Thoracic aorta (tissue), 2 donors: ENCODE results near the gene ADORA2B. TPM values are rescaled to one million over a fixed set of nuclear protein-coding genes. Genes with fewer than 3 reads are reported as not detected.
"Not testable (repeated sequence)": the region's sequence is repeated elsewhere in the genome, so short reads cannot be mapped to it uniquely, and the experiment has no call there.

ENCODE experiments used
- ATAC-seq: fragments of 150-250 bp; one replicate; pipeline ENCODE4 v1.8.0; 2017; ENCODE audit warnings: low read depth; ENCODE audit not compliant: insufficient number of reproducible peaks, low FRiP score
- DNase-seq: peaks from one replicate; pipeline ENCODE4 v3.0.0-alpha.2; 2020; ENCODE audit warnings: low spot score
- H3K27ac ChIP-seq, 2 donors: fragments of 200-600 bp; sonication (generic); 1 replicate in 1 of 2; 2 replicates in 1 of 2; pipeline ENCODE4 v1.5.1; 2016; ENCODE audit warnings: mild to moderate bottlenecking in 2 of 2, moderate library complexity in 2 of 2
- H3K27me3 ChIP-seq: fragments of 200-600 bp; sonication (generic); replicated peaks from 2 replicates; pipeline ENCODE4 v1.6.0; 2016; ENCODE audit warnings: mild to moderate bottlenecking; ENCODE audit not compliant: insufficient read depth
- H3K36me3 ChIP-seq: fragments of 200-600 bp; sonication (generic); one replicate; pipeline ENCODE4 v1.5.1; 2016
- H3K4me1 ChIP-seq, 2 donors: fragments of 200-600 bp; sonication (generic); 1 replicate in 1 of 2; 2 replicates in 1 of 2; pipeline versions ENCODE4 v1.5.1 to v1.6.0; 2016; ENCODE audit warnings: low read depth in 2 of 2, mild to moderate bottlenecking in 1 of 2; ENCODE audit not compliant: control insufficient read depth in 1 of 2
- H3K4me3 ChIP-seq: fragments of 200-600 bp; sonication (generic); 2 replicates; pipeline ENCODE4 v1.5.1; 2016; ENCODE audit warnings: mild to moderate bottlenecking
- H3K9me3 ChIP-seq: fragments of 200-600 bp; sonication (generic); 2 replicates; pipeline ENCODE4 v1.5.1; 2016
- total RNA-seq, 2 donors: library from RNA; depleted of rRNA; stranded (reverse); fragments of >200 nt; gene quantifications; one replicate each; pipeline versions ENCODE4 v1.1.0 to v1.2.3, GENCODE V29; 2016
- TF ChIP-seq, protein P1 (sequence below): fragments of 200-600 bp; sonication (generic); IDR thresholded peaks from one replicate; pipeline ENCODE4 v1.5.1; 2019; ENCODE audit warnings: antibody characterized with exemption

ADORA2B gene
- total RNA-seq, 2 donors from 2014 or later, result 1.6 TPM; not detected in 1

DNA sequence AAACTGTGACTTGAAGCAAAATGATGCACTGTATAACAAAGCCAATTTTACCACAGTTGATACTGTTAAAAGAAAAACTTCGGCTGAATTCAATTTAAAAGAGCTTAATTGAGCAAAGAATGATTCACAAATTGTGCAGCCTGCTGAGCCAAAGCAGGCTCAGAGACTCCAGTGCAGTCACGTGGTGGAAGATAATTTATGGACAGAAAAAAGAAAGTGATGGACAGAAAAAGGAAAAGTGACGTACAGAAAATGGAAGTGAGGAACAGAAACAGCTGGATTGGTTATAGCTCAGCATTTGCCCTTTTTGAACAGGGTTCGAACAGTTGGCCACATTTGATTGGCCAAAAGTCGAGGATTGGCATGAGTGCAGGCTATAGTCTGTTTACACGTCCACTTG lies 28.9 kb downstream of the ADORA2B start:
- Histone ChIP-seq H3K4me3 (no peak overlapping the region), H3K36me3 (no peaks in the 10 kb centered on the region), H3K9me3 (no peaks in the 10 kb centered on the region), H3K4me1 (no peaks in the 10 kb centered on the region), H3K27ac (no peak overlapping the region), H3K27me3 (no peaks in the 10 kb centered on the region)
- no peak for ATAC-seq
- TF ChIP-seq, protein P1, sequence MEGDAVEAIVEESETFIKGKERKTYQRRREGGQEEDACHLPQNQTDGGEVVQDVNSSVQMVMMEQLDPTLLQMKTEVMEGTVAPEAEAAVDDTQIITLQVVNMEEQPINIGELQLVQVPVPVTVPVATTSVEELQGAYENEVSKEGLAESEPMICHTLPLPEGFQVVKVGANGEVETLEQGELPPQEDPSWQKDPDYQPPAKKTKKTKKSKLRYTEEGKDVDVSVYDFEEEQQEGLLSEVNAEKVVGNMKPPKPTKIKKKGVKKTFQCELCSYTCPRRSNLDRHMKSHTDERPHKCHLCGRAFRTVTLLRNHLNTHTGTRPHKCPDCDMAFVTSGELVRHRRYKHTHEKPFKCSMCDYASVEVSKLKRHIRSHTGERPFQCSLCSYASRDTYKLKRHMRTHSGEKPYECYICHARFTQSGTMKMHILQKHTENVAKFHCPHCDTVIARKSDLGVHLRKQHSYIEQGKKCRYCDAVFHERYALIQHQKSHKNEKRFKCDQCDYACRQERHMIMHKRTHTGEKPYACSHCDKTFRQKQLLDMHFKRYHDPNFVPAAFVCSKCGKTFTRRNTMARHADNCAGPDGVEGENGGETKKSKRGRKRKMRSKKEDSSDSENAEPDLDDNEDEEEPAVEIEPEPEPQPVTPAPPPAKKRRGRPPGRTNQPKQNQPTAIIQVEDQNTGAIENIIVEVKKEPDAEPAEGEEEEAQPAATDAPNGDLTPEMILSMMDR, result no peak
- DNase-seq, result no peak

DNA sequence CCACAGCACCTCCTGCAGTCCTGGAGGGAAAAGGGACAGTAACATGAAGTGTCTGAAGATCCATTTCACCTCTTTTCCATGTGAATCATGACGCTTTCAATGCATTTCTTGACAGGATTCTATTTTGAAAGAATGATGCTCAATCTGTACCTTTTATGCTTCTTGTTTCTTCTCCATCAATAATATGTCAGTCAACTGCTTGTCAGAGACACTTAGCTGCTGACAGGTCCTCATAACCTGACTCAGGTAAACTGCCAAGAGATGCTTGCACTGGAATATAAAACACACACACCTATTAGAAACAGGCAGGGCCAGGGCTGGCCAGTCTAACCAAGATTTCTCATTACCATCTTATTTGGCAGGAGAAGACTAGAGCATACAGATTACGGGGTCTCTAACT lies 33.0 kb downstream of the ADORA2B start:
- Histone ChIP-seq H3K27ac (no peak overlapping the region), H3K27me3 (no peaks in the 10 kb centered on the region), H3K4me3 (no peak overlapping the region), H3K4me1 (no peaks in the 10 kb centered on the region), H3K9me3 (no peaks in the 10 kb centered on the region), H3K36me3 (peaks cover 17% of the 10 kb centered on the region)
- ATAC-seq (no peak), DNase-seq (no peak)
- TF ChIP-seq, protein P1, result no peak

DNA sequence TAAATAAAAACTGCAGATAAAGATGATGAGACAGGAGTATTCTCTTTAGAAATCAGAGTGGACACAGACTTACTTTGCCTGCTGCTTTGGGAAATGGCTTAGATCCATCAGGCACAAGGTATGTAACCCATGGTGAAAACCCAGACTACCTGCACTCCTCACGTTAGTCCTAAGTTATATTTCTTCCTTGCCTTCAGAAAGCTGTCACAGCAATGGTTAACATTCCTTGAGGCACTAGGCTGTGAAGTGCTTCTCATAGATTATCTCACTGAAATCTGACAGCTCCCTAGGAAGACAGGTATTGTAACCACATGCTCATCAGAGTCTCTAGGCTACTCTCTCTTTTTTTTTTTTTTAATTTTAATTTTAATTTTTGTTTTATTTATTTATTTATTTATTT lies 33.7 kb downstream of the ADORA2B start:
- H3K27me3 ChIP-seq, result no peaks in the 10 kb centered on the region
- H3K36me3 ChIP-seq, result peaks cover 17% of the 10 kb centered on the region
- H3K4me1 ChIP-seq, result no peaks in the 10 kb centered on the region
- no peaks in the 10 kb centered on the region for H3K9me3 ChIP-seq
- DNase-seq (no peak), ATAC-seq (no peak)
- no peak overlapping the region for H3K27ac ChIP-seq
- TF ChIP-seq, protein P1, result no peak
- H3K4me3 ChIP-seq, result no peak overlapping the region

DNA sequence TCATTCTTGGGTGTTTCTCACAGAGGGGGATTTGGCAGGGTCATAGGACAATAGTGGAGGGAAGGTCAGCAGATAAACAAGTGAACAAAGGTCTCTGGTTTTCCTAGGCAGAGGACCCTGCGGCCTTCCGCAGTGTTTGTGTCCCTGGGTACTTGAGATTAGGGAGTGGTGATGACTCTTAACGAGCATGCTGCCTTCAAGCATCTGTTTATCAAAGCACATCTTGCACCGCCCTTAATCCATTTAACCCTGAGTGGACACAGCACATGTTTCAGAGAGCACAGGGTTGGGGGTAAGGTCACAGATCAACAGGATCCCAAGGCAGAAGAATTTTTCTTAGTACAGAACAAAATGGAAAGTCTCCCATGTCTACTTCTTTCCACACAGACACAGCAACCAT lies 34.1 kb downstream of the ADORA2B start:
- peaks cover 18% of the 10 kb centered on the region for H3K36me3 ChIP-seq
- DNase-seq, H3K4me1 ChIP-seq, H3K27ac ChIP-seq, H3K27me3 ChIP-seq, H3K4me3 ChIP-seq, H3K9me3 ChIP-seq, ATAC-seq: not testable (repeated sequence)

DNA sequence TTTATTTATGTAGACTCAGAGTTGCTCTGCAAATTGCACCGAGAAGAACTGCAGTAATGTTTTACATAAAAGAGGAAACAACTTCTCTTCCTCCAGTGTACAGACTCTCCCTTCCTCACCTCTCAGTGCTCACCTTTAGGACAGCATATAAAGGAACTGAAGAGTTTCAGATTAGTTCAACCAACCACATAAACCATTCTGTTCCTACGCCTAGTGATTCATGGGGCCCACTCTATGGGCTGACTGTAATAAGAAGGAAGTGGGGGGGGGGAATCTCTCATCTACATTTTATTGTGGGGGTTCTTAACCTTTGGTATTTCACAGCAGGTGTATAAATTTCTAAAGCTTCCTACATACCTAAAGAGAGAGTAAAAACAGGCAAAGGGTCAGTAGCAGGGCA lies 36.3 kb downstream of the ADORA2B start:
- Histone ChIP-seq H3K27me3 (no peaks in the 10 kb centered on the region), H3K9me3 (no peaks in the 10 kb centered on the region), H3K4me3 (no peak overlapping the region), H3K36me3 (peaks cover 30% of the 10 kb centered on the region), H3K27ac (no peak overlapping the region), H3K4me1 (no peaks in the 10 kb centered on the region)
- TF ChIP-seq, protein P1, result no peak
- ATAC-seq (no peak), DNase-seq (no peak)
